Right lobe of liver (tissue), 4 donors: ENCODE data around the gene RHOH.
"Not testable (repeated sequence)": the region's sequence is repeated elsewhere in the genome, so short reads cannot be mapped to it uniquely, and the experiment has no call there.

Experiments
- CTCF ChIP-seq, 4 donors: fragments of 200-600 bp in 3 of 4; fragments of 450-650 bp in 1 of 4; IDR thresholded peaks; one replicate each; pipeline versions ENCODE4 v1.5.1 to v1.8.0; 2016 to 2022; ENCODE audit warnings: antibody characterized with exemption in 4 of 4, mild to moderate bottlenecking in 2 of 4
- POLR2A ChIP-seq: fragments of 450-650 bp; IDR thresholded peaks from one replicate; pipeline ENCODE4 v1.6.1; 2017; ENCODE audit warnings: antibody characterized with exemption, mild to moderate bottlenecking
- donor health status: DM: no; HTN: no; CAD: no.
- donor health status: DM: no; HTN: no; CAD: no.
- donor health status: DM: no; HTN: yes; CAD: no.

GRCh38 chr4:40295030-40295429 is 98.2 kb downstream of the RHOH start:
- TF ChIP-seq CTCF (IDR thresholded peaks at IDR 0.05); POLR2A: not testable (repeated sequence)
